HFF-Myc (cell line): ENCODE measurements around the gene HCFC2.

Source experiments
- DNase-seq: peaks from one replicate; pipeline ENCODE4 v3.0.0-alpha.2; 2011; ENCODE audit warnings: low read depth; ENCODE audit errors: extremely low read depth
- H3K4me3 ChIP-seq: replicated peaks from 2 replicates; pipeline ENCODE4 v1.5.1; 2011; ENCODE audit warnings: low read depth, mild to moderate bottlenecking, control low read depth, low read length
- TF ChIP-seq, protein P1 (sequence below): IDR thresholded peaks from 2 replicates; pipeline ENCODE4 v1.5.1; 2012; ENCODE audit warnings: mild to moderate bottlenecking, low read depth, low read length, control low read depth; ENCODE audit errors: missing control alignments

Gene HCFC2

DNA sequence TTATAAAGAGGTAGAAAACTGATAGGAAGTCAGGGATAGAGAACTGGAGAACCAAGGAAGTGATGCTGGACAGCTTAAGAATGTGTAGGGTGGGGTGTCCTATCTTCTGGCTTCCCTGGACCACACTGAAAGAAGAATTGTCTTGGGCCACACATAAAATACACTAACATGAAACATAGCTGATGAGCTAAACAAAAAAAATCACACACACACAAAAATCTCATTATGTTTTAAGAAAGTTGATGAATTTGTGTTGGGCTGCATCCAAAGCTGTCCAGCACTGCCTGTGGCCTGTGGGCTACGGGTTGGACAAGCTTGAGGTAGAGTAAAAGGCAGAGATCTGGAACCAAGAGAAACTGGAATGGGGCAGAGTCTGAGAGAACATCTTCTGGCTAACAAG, 21.8 kb upstream of the HCFC2 start:
- H3K4me3 ChIP-seq: no peak overlapping the region
- TF ChIP-seq, protein P1, sequence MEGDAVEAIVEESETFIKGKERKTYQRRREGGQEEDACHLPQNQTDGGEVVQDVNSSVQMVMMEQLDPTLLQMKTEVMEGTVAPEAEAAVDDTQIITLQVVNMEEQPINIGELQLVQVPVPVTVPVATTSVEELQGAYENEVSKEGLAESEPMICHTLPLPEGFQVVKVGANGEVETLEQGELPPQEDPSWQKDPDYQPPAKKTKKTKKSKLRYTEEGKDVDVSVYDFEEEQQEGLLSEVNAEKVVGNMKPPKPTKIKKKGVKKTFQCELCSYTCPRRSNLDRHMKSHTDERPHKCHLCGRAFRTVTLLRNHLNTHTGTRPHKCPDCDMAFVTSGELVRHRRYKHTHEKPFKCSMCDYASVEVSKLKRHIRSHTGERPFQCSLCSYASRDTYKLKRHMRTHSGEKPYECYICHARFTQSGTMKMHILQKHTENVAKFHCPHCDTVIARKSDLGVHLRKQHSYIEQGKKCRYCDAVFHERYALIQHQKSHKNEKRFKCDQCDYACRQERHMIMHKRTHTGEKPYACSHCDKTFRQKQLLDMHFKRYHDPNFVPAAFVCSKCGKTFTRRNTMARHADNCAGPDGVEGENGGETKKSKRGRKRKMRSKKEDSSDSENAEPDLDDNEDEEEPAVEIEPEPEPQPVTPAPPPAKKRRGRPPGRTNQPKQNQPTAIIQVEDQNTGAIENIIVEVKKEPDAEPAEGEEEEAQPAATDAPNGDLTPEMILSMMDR: no peak
- DNase-seq: no peak

- DNase-seq: no peak
- no peak overlapping the region for H3K4me3 ChIP-seq
- TF ChIP-seq, protein P1: no peak
Observed at GRCh38 chr12:104044158-104044557, 20.2 kb upstream of the HCFC2 start.

DNA sequence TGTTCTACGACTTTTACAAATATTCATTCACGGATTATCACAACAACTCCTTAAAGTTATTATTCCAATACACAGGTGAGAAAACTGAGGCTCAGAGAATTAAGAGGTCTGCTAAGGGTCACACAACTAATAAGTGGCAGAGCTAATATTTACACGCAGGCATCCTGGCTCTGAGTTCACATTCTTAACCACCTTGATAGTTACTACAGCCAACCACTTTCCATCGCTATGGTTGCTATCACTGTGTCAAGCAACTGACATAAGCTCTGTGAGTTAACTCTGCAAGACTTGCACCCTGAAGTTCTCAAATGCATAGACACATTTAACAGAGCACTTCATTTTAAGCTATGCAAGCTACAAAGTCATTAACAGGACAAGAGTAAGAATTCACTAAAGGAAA, 18.0 kb upstream of the HCFC2 start:
- H3K4me3 ChIP-seq: no peak overlapping the region
- no peak for DNase-seq
- TF ChIP-seq, protein P1: no peak

DNA sequence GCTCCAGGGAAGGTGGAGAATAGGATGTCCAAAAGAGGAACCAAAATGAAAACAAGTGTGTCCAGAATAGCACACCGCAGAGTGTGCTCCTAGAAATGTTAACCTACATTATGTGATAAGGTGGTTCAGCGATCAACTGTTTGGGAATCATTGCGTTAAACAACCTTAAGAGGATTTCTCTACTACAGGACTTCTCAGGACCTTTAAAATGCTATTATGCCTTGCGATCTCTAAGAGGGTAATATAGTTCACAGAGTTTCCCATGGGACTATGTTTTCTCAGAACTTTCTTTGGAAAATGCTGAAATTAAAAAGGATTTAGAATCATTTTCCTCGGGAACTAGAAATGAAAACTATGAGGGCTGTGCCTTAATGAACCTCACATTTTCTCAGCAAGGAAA, 16.2 kb upstream of the HCFC2 start:
- H3K4me3 ChIP-seq: no peak overlapping the region; the same call in 1 of the 2 replicates
- DNase-seq: no peak
- TF ChIP-seq, protein P1: no peak

GRCh38 chr12:104048811-104049210, 15.5 kb upstream of the HCFC2 start:
- DNase-seq: no peak
- peak overlapping the region; percentile 61 for H3K4me3 ChIP-seq
- TF ChIP-seq, protein P1: no peak

GRCh38 chr12:104049278-104049902, 14.9 kb upstream of the HCFC2 start:
- no peak for DNase-seq
- peak overlapping the region; percentile 61 for H3K4me3 ChIP-seq
- TF ChIP-seq, protein P1: no peak

DNA sequence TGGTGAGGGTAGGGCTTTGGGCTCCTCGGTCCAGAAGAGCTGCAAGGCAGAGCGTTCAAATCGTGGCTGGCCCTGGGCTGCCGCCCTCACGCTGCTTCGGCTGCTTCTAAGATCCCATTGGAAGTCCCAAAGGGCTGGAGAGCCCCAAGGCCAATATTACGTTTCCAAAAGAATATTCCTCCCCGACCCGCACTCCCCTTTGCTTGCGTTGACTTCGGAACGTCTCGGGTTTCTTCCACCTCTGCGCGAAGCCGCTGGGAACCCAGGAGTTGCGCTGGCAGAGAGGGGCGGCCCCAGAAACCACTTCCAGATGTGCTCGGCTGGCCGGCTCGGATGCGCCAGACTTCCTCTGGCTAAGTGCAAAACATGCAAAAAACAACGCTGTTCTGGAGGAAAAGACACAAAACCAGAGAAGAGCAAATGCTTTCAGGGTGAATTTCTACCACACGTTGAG, 14.4 kb upstream of the HCFC2 start, which contains the start of gene GLT8D2:
TSS of gene GLT8D2 (minus strand) at position 285 of the 454 bp plus-strand sequence. CDS start 30,539 bp downstream, outside the sequence.
- DNase-seq: peak; percentile 75
- H3K4me3 ChIP-seq: peak within 1 kb of the TSS; percentile 61

More for the DNA sequence above, 14.4 kb upstream of the HCFC2 start, which contains the start of gene GLT8D2:
- TF ChIP-seq, protein P1: no peak
